ENCODE results near the gene FYCO1.

- TF ChIP-seq, protein P1, sequence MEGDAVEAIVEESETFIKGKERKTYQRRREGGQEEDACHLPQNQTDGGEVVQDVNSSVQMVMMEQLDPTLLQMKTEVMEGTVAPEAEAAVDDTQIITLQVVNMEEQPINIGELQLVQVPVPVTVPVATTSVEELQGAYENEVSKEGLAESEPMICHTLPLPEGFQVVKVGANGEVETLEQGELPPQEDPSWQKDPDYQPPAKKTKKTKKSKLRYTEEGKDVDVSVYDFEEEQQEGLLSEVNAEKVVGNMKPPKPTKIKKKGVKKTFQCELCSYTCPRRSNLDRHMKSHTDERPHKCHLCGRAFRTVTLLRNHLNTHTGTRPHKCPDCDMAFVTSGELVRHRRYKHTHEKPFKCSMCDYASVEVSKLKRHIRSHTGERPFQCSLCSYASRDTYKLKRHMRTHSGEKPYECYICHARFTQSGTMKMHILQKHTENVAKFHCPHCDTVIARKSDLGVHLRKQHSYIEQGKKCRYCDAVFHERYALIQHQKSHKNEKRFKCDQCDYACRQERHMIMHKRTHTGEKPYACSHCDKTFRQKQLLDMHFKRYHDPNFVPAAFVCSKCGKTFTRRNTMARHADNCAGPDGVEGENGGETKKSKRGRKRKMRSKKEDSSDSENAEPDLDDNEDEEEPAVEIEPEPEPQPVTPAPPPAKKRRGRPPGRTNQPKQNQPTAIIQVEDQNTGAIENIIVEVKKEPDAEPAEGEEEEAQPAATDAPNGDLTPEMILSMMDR (conservative IDR thresholded peaks at IDR 0.05; ENCODE audit: low read length), result no peak
- no peak for TF ChIP-seq EZH2phosphoT487 (IDR thresholded peaks at IDR 0.05; ENCODE audit: borderline replicate concordance, low read depth, low read length)
These were observed 39.9 kb downstream of the FYCO1 start for GRCh38 chr3:45955706-45956105.

Data from OCI-LY7 (cell line).